ENCODE measurements around the gene MROH2A.

- TF ChIP-seq CTCF (IDR thresholded peaks at IDR 0.05) (no peak), POLR2A (IDR thresholded peaks at IDR 0.05; ENCODE audit: low read depth) (no peak)
These were observed 49.3 kb upstream of the MROH2A start, which contains the start of gene UGT1A3 for GRCh38 chr2:233728723-233729301.
